Parathyroid adenoma (tissue), 2 donors: Measurements from ENCODE around the gene DOCK3.

ENCODE experiments used
- H2AFZ ChIP-seq: fragments of 300-600 bp; sonication (generic); one replicate; pipeline ENCODE4 v1.7.0; 2017; ENCODE audit warnings: antibody characterized with exemption, mild to moderate bottlenecking
- H3K27ac ChIP-seq: fragments of 300-600 bp; sonication (generic); one replicate; pipeline ENCODE4 v1.7.0; 2017
- H3K27me3 ChIP-seq: fragments of 300-600 bp; sonication (generic); one replicate; pipeline ENCODE4 v1.7.0; 2017; ENCODE audit warnings: low read length; ENCODE audit not compliant: control insufficient read depth, insufficient read depth
- H3K36me3 ChIP-seq: fragments of 300-600 bp; sonication (generic); one replicate; pipeline ENCODE4 v1.7.0; 2017; ENCODE audit warnings: low read length; ENCODE audit not compliant: control insufficient read depth, insufficient read depth
- H3K4me1 ChIP-seq: fragments of 300-600 bp; sonication (generic); one replicate; pipeline ENCODE4 v1.7.0; 2017; ENCODE audit warnings: control low read depth
- H3K4me2 ChIP-seq: fragments of 300-600 bp; sonication (generic); one replicate; pipeline ENCODE4 v1.7.0; 2017; ENCODE audit warnings: low read length
- H3K4me3 ChIP-seq: fragments of 300-600 bp; sonication (generic); one replicate; pipeline ENCODE4 v1.7.0; 2017; ENCODE audit warnings: low read depth, low read length
- H3K79me2 ChIP-seq: fragments of 300-600 bp; sonication (generic); one replicate; pipeline ENCODE4 v1.7.0; 2017; ENCODE audit warnings: control low read depth
- H3K9ac ChIP-seq: fragments of 300-600 bp; sonication (generic); one replicate; pipeline ENCODE4 v1.7.0; 2017; ENCODE audit warnings: mild to moderate bottlenecking
- H3K9me3 ChIP-seq: fragments of 300-600 bp; sonication (generic); one replicate; pipeline ENCODE4 v1.7.0; 2017; ENCODE audit warnings: low read length; ENCODE audit not compliant: control insufficient read depth
- CTCF ChIP-seq: fragments of 300-600 bp; sonication (generic); IDR thresholded peaks from one replicate; pipeline ENCODE4 v1.7.0; 2017; ENCODE audit warnings: antibody characterized with exemption, mild to moderate bottlenecking
- donor health status: primary hyperparathyroidism.

DOCK3 gene

DNA sequence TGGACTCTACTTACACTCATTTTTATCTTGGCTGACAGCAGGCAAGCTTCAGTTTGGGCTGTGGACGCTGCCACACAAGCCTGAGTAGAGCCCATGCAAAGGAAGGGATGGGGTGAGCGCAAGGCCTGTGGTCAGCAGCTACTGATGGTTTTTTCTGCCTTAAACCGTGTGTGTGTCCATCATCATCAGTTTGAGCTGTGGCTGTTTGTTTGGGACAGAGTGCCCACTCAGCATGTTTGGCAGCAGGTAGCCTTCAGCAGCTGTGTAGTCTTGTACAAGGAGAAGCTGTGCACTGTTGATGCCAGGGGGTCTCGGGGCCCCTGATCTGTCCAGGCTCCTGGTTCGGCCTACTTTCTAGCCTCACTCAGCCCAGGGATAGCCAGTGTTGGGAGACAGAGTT, 719.8 kb downstream of the DOCK3 start:
- peaks cover 18% of the 10 kb centered on the region for H3K79me2 ChIP-seq
- no peak overlapping the region for H3K4me2 ChIP-seq
- H2AFZ ChIP-seq: no peak overlapping the region
- no peaks in the 10 kb centered on the region for H3K27me3 ChIP-seq
- peaks cover 7% of the 10 kb centered on the region for H3K4me1 ChIP-seq
- TF ChIP-seq CTCF: no peak
- H3K4me3 ChIP-seq: no peak overlapping the region
- no peaks in the 10 kb centered on the region for H3K36me3 ChIP-seq
- H3K27ac ChIP-seq: no peak overlapping the region
- no peak overlapping the region for H3K9ac ChIP-seq
- H3K9me3 ChIP-seq: no peaks in the 10 kb centered on the region

DNA sequence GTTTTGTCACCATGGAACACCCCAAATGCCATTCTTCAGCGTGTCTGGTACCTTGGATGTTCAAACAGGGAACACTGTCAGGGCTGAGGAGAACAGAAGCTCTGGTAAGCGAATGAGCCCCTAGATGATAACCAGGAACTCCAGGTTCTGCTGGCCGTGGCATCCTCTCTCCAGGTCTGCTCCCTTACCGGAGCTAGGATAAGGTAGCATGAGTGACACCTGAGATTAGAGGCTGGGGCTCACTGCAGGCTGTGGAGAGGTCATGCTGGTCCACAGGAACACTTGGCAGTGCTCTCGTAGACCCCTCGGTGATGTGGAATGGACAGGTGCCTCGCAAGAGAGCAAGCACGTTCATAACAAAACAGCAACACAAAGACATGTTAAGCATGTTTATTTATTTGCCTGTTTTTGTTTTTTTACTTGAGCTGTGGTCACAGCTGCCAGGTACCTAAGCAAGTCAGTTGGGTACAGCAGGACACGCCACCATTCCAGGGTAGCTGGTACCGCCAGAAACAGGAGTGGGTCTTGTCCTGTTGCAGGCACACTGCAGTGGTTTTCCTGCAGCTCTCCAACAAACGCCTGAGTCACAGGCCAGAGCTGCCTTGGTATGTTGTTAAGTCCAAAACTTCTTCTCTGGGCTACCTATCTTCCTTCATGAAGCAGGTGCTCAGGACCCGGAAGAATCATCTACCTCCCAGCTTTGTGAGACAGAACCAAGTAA, 720.9 kb downstream of the DOCK3 start:
- H3K79me2 ChIP-seq: peaks cover 20% of the 10 kb centered on the region
- TF ChIP-seq CTCF: no peak
- H3K27me3 ChIP-seq: no peaks in the 10 kb centered on the region
- H3K4me3 ChIP-seq: no peak overlapping the region
- peaks cover 1% of the 10 kb centered on the region for H3K4me1 ChIP-seq
- no peak overlapping the region for H3K27ac ChIP-seq
- H3K4me2 ChIP-seq: no peak overlapping the region
- no peak overlapping the region for H3K9ac ChIP-seq
- H3K9me3 ChIP-seq: no peaks in the 10 kb centered on the region
- no peak overlapping the region for H2AFZ ChIP-seq
- no peaks in the 10 kb centered on the region for H3K36me3 ChIP-seq

DNA sequence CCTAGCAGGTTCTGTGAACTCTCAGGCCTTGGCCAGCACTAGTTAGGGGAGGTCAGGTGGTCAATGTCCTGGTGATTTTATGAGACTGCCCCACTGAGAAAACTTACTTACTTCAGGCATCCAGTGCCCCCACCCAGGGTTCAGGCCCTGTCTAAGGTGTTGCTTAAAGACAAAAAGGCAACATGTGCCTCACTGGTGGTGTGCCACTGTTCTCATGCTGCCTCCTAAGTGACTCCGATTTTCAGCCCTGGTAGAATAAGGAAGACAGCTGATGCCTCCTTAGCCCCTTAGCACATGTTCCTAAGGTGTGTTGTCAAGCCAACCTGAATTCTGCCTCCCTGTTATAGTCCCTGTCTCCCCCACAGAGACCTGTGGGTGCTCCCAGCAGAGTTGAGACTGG, 721.7 kb downstream of the DOCK3 start:
- no peak overlapping the region for H3K4me2 ChIP-seq
- no peak overlapping the region for H2AFZ ChIP-seq
- H3K4me3 ChIP-seq: no peak overlapping the region
- H3K4me1 ChIP-seq: no peaks in the 10 kb centered on the region
- H3K9ac ChIP-seq: no peak overlapping the region
- no peaks in the 10 kb centered on the region for H3K27me3 ChIP-seq
- no peak overlapping the region for H3K27ac ChIP-seq
- H3K9me3 ChIP-seq: no peaks in the 10 kb centered on the region
- no peak for TF ChIP-seq CTCF
- H3K36me3 ChIP-seq: no peaks in the 10 kb centered on the region
- H3K79me2 ChIP-seq: peaks cover 20% of the 10 kb centered on the region

- H3K36me3 ChIP-seq: no peaks in the 10 kb centered on the region
- no peak overlapping the region for H2AFZ ChIP-seq
- no peaks in the 10 kb centered on the region for H3K4me1 ChIP-seq
- no peak overlapping the region for H3K27ac ChIP-seq
- TF ChIP-seq CTCF: no peak
- H3K4me2 ChIP-seq: no peak overlapping the region
- no peak overlapping the region for H3K4me3 ChIP-seq
- H3K9me3 ChIP-seq: no peaks in the 10 kb centered on the region
- no peaks in the 10 kb centered on the region for H3K27me3 ChIP-seq
- no peak overlapping the region for H3K9ac ChIP-seq
- peaks cover 16% of the 10 kb centered on the region for H3K79me2 ChIP-seq
Measured at GRCh38 chr3:51397392-51397791, 722.7 kb downstream of the DOCK3 start.
